ENCODE measurements around the gene IFNG. TPM values are rescaled to one million over a fixed set of nuclear protein-coding genes. Genes with fewer than 3 reads are reported as not detected.
"Not testable (repeated sequence)": the region's sequence is repeated elsewhere in the genome, so short reads cannot be mapped to it uniquely, and the experiment has no call there.

IFNG gene
- not detected in 2 replicates for total RNA-seq (2012; rRNA removed)

DNA sequence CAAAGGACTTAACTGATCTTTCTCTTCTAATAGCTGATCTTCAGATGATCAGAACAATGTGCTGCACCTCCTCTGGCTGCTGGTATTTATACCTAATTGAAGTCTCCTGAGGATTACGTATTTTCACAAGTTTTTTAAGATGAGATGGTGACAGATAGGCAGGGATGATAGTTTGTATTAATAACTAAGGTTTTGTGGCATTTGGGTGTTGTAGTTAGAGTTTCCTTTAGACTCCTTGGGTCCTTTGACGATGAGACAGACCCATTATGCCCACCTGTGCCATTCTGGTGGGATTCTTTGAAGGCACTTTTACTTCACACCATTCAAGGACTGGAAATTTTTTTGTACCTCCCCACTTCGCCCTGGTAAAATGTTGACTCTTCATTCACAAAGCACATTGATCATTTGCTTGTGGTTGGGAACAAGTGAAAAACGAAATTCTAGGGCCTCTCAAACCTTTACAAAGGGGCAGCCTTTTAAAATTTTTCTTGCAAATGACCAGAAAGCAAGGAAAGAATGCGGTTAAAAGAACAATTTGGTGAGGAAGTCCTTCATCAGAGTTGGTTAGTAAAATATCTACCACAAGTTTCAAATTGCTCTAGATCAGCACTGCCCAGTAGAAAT is at the start of gene IFNG:
Gene IFNG, minus strand, starts transcription at position 60 of the 624 bp plus-strand sequence. CDS start 125 bp downstream, outside the sequence.
- no peaks in the 10 kb centered on the region for H3K9me3 ChIP-seq (replicated peaks; ENCODE audit: low read length)
- no peaks in the 10 kb centered on the region for H3K4me1 ChIP-seq (ENCODE audit: control insufficient read depth, insufficient read depth, low read length)
- no peak within 1 kb of the TSS for H3K4me3 ChIP-seq (ENCODE audit: low read length)
- H3K36me3 ChIP-seq (ENCODE audit: insufficient read depth, low read length): no peaks in the 10 kb centered on the region
- H3K27me3 ChIP-seq (ENCODE audit: control insufficient read depth, insufficient read depth, low read length): peaks cover 33% of the 10 kb centered on the region
- H3K9ac ChIP-seq (ENCODE audit: low read depth, low read length): no peak within 1 kb of the TSS
- H3K4me2 ChIP-seq (ENCODE audit: low read length): no peak within 1 kb of the TSS

DNA sequence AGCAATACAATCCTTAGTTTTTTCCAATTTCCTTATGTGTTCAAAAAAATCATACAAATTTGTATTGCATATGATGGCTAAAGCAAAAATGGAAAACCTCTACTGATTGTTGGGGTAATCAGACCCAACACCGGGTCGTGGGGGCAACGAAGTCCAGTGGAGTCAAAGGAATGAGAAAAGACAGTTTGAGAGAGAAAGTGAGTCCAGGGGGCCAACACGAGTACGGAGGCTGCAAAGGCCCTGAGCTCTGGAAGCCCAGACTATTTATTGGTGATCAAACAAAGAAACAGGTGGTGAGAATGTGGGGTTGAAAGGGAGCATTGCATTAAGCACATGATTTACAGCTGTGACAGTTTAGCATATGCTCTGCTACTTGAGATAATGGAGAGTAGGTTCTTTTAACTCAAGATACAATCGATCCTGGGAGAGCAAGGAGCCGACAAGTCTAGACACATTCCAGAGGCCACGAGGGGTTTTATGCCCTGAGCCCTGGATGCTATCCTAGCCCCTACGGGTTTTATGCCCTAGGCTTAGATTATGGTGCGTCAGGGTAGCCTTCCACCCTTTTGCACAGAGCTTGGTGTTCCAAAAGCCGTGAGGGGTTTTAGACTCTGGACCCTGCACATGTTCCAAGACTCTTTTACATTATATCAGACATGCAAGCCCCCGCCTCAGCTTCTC is 49.6 kb upstream of the IFNG start:
- peaks cover 37% of the 10 kb centered on the region for H3K27me3 ChIP-seq (ENCODE audit: control insufficient read depth, insufficient read depth, low read length)
- H3K4me1 ChIP-seq (ENCODE audit: control insufficient read depth, insufficient read depth, low read length); H3K9ac ChIP-seq (ENCODE audit: low read depth, low read length); H3K36me3 ChIP-seq (ENCODE audit: insufficient read depth, low read length); H3K9me3 ChIP-seq (replicated peaks; ENCODE audit: low read length); H3K4me3 ChIP-seq (ENCODE audit: low read length); H3K4me2 ChIP-seq (ENCODE audit: low read length): not testable (repeated sequence)

DNA sequence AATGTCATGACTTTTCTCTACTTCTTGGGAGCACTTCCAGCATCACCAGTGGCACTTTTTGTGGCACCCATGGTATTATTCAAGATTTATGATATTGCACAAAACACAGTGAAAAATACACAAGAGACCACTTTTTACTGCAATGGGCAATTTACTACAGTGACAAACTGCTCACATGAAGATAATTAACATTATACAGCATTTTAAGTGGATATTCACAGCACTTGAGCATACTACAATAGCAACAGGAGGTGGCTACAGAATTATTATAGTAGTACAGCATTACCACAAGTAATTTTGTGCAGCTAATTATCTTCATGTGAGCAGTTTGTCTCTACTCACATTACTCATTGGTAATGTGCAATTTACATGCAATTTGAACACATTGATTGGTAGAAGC is 47.7 kb upstream of the IFNG start:
- H3K4me2 ChIP-seq (ENCODE audit: low read length): no peak overlapping the region
- no peak overlapping the region for H3K4me3 ChIP-seq (ENCODE audit: low read length)
- H3K4me1 ChIP-seq (ENCODE audit: control insufficient read depth, insufficient read depth, low read length): no peaks in the 10 kb centered on the region
- no peaks in the 10 kb centered on the region for H3K9me3 ChIP-seq (replicated peaks; ENCODE audit: low read length)
- no peaks in the 10 kb centered on the region for H3K36me3 ChIP-seq (ENCODE audit: insufficient read depth, low read length)
- H3K27me3 ChIP-seq (ENCODE audit: control insufficient read depth, insufficient read depth, low read length): peaks cover 50% of the 10 kb centered on the region
- H3K9ac ChIP-seq (ENCODE audit: low read depth, low read length): no peak overlapping the region

DNA sequence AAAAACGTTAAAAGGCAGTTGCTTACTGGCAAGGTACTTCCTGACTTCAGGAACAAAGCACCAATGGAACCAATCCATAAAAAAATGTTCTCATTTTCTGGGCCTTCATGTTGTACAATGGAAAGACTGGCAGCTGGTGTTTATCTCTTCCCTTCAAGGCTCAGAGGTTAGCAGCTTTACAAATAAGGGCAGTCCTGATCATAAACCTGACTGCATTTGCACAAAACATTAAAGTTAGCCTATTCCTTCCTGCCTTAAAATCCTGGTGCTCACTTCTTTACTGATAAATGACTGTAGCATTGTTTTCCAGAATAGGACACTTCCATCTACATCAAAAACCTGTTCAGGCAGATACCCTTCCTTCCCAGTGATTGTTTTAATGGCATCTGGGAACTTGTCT is 46.9 kb upstream of the IFNG start:
- Histone ChIP-seq H3K36me3 (ENCODE audit: insufficient read depth, low read length) (no peaks in the 10 kb centered on the region), H3K4me3 (ENCODE audit: low read length) (no peak overlapping the region), H3K27me3 (ENCODE audit: control insufficient read depth, insufficient read depth, low read length) (peaks cover 55% of the 10 kb centered on the region), H3K4me2 (ENCODE audit: low read length) (no peak overlapping the region), H3K9me3 (replicated peaks; ENCODE audit: low read length) (no peaks in the 10 kb centered on the region), H3K4me1 (ENCODE audit: control insufficient read depth, insufficient read depth, low read length) (no peaks in the 10 kb centered on the region), H3K9ac (ENCODE audit: low read depth, low read length) (no peak overlapping the region)

DNA sequence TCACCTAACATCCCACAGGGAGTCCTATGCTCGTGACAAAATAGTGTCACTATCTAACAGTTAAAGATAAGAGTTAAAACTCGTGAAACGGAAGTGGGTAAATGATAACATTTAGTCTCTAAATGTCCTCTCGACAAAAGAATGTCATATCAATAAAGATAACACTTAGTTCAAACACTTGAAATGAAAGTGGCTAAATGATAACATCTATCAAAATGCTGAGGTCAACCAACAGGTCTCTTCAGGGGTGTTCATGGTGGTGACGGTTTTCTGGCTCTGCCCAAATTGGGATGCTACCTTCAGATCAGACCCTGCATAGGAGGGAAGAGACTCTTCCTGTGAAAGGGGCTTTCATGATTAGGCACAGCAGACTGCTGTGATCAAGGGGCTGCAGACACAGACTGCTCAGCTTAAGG is 43.9 kb upstream of the IFNG start:
- H3K4me3 ChIP-seq (ENCODE audit: low read length): no peak overlapping the region
- no peak overlapping the region for H3K9ac ChIP-seq (ENCODE audit: low read depth, low read length)
- H3K36me3 ChIP-seq (ENCODE audit: insufficient read depth, low read length): no peaks in the 10 kb centered on the region
- no peaks in the 10 kb centered on the region for H3K4me1 ChIP-seq (ENCODE audit: control insufficient read depth, insufficient read depth, low read length)
- H3K9me3 ChIP-seq (replicated peaks; ENCODE audit: low read length): no peaks in the 10 kb centered on the region
- H3K4me2 ChIP-seq (ENCODE audit: low read length): no peak overlapping the region
- peaks cover 64% of the 10 kb centered on the region for H3K27me3 ChIP-seq (ENCODE audit: control insufficient read depth, insufficient read depth, low read length)

DNA sequence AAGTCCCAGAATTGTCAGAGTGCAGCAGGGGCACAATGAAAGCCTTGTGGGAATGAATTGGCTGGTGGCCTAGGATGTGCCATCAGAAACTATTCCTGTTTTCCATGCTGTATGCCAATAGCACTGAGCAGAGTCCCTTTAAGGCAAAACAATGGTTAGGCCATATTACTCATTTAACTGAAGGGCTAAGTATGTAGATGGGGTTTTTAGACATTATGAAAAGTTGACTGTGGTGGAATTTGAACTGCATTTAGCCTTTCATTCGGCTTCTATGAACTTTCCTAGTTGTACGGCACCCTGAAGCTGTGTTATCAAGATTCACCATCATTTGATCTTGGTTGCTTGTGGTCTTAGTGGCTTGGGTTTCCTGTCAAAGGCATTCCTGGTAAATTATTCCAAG is 41.3 kb upstream of the IFNG start:
- Histone ChIP-seq H3K36me3 (ENCODE audit: insufficient read depth, low read length) (no peaks in the 10 kb centered on the region), H3K27me3 (ENCODE audit: control insufficient read depth, insufficient read depth, low read length) (peaks cover 47% of the 10 kb centered on the region), H3K4me2 (ENCODE audit: low read length) (no peak overlapping the region), H3K4me1 (ENCODE audit: control insufficient read depth, insufficient read depth, low read length) (no peaks in the 10 kb centered on the region), H3K9me3 (replicated peaks; ENCODE audit: low read length) (no peaks in the 10 kb centered on the region), H3K4me3 (ENCODE audit: low read length) (no peak overlapping the region), H3K9ac (ENCODE audit: low read depth, low read length) (no peak overlapping the region)

DNA sequence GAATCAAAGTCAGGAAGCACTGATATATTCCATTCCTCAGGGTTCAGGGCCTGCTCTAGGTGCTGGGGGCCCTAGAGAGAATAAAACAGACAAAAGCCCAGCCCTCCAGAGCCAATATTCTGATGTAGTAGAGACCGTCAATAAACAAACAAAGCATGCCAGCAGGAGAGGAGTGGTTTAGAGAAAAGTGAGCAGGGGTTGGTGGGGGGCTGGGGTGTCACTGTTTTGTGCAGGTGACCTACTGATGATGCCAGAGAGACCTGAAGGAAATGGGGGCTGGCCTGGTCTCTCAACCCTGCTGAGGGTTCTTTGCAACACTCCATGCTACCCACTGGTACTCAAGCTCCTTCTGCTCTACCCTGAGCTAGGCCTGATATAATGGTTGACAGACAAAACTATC is 39.6 kb upstream of the IFNG start:
- H3K4me1 ChIP-seq (ENCODE audit: control insufficient read depth, insufficient read depth, low read length): no peaks in the 10 kb centered on the region
- no peaks in the 10 kb centered on the region for H3K36me3 ChIP-seq (ENCODE audit: insufficient read depth, low read length)
- H3K9ac ChIP-seq (ENCODE audit: low read depth, low read length): no peak overlapping the region
- peaks cover 44% of the 10 kb centered on the region for H3K27me3 ChIP-seq (ENCODE audit: control insufficient read depth, insufficient read depth, low read length)
- H3K4me2 ChIP-seq (ENCODE audit: low read length): no peak overlapping the region
- H3K9me3 ChIP-seq (replicated peaks; ENCODE audit: low read length): no peaks in the 10 kb centered on the region
- no peak overlapping the region for H3K4me3 ChIP-seq (ENCODE audit: low read length)

DNA sequence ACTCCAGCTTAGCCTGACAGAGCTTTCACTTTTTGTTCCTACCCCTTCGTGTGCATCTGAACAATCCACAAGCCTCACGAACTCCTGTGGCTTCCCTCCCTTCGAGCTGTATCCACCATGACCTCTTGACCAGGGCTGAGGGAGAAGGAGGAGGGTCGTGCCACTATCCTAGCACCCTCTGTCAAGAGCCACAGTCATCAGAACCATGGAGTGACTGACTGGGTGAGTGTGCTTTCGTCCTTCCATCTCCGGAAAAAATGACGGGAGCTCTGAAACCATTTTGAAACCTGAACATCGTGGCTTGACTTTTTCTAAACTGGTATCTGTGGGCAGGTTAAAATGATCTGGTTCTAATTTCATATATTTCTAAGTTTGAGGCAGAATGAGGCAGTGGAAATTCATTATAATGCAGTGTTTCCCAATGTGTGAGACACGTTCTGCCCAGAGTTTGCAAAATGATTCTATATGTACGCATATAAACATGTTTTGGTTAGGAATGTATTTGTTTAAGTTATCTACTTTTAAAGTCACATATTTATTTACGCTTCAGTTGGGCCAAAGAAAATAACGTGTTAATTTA is 39.1 kb upstream of the IFNG start:
- no peak overlapping the region for H3K4me3 ChIP-seq (ENCODE audit: low read length)
- H3K9ac ChIP-seq (ENCODE audit: low read depth, low read length): no peak overlapping the region
- no peaks in the 10 kb centered on the region for H3K9me3 ChIP-seq (replicated peaks; ENCODE audit: low read length)
- no peaks in the 10 kb centered on the region for H3K4me1 ChIP-seq (ENCODE audit: control insufficient read depth, insufficient read depth, low read length)
- no peaks in the 10 kb centered on the region for H3K36me3 ChIP-seq (ENCODE audit: insufficient read depth, low read length)
- peaks cover 46% of the 10 kb centered on the region for H3K27me3 ChIP-seq (ENCODE audit: control insufficient read depth, insufficient read depth, low read length)
- no peak overlapping the region for H3K4me2 ChIP-seq (ENCODE audit: low read length)

DNA sequence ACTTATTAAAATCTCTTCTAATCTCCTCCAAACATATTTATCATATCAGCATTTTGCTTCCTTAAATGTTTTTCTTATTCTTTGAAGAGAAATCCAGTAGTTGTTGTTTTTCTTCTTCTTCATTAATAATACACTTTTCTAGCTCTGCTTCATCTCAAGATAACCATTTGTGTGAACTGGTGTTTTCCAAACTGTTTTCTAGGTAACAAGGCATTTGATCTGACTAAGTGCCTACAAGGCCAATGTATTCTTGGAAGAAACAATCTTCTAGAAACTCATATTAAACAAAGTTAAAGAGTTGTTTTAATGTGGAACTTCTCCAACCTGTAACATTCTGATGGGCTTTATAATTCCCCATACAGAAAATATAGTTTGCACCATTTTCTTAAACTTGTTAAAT is 30.8 kb upstream of the IFNG start:
- Histone ChIP-seq H3K4me1 (ENCODE audit: control insufficient read depth, insufficient read depth, low read length) (no peaks in the 10 kb centered on the region), H3K27me3 (ENCODE audit: control insufficient read depth, insufficient read depth, low read length) (peaks cover 64% of the 10 kb centered on the region), H3K9me3 (replicated peaks; ENCODE audit: low read length) (no peaks in the 10 kb centered on the region), H3K4me2 (ENCODE audit: low read length) (no peak overlapping the region), H3K9ac (ENCODE audit: low read depth, low read length) (no peak overlapping the region), H3K4me3 (ENCODE audit: low read length) (no peak overlapping the region), H3K36me3 (ENCODE audit: insufficient read depth, low read length) (no peaks in the 10 kb centered on the region)

DNA sequence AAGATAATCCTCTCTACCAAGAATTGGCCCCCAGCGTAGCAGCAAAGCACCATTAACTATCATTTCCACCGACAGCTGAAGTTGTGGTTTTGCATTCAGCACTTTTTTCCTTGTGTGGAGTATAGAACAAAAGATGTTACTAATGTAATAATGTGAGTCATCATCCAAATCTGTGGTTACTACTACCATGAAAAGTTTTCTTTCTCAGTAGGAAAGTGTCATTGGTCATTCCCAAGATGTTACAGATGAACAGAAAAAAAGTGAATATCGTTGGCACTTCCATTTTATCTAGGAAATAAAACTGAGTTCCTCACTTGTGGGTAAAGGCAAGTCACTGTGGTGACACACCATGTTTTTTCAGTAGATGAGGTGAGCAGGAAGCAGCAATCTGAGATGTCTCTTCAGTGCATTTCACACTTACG is 30.3 kb upstream of the IFNG start:
- no peak overlapping the region for H3K4me3 ChIP-seq (ENCODE audit: low read length)
- H3K27me3 ChIP-seq (ENCODE audit: control insufficient read depth, insufficient read depth, low read length): peaks cover 66% of the 10 kb centered on the region
- no peak overlapping the region for H3K9ac ChIP-seq (ENCODE audit: low read depth, low read length)
- H3K36me3 ChIP-seq (ENCODE audit: insufficient read depth, low read length): no peaks in the 10 kb centered on the region
- H3K4me2 ChIP-seq (ENCODE audit: low read length): no peak overlapping the region
- no peaks in the 10 kb centered on the region for H3K4me1 ChIP-seq (ENCODE audit: control insufficient read depth, insufficient read depth, low read length)
- H3K9me3 ChIP-seq (replicated peaks; ENCODE audit: low read length): no peaks in the 10 kb centered on the region

DNA sequence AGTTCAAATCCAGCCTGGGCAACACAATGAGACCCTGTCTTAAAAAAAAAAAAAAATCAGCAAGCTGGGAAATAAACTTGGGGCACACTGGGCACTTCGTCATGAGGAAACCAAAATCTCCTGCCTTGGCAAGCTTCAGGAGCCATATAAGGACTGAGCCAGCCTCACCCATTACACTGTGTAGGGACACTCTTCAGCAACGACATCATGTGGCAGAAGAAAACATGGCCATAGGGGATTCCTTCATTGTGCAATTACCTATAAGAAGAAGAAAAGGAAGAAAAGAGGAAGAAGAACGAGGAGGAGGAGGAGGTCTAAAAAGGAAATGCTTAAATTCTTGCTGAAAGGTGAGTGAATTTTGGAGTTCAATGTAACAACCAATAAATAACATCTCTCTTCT is 26.1 kb upstream of the IFNG start:
- no peak overlapping the region for H3K4me3 ChIP-seq (ENCODE audit: low read length)
- H3K9me3 ChIP-seq (replicated peaks; ENCODE audit: low read length): no peaks in the 10 kb centered on the region
- no peaks in the 10 kb centered on the region for H3K36me3 ChIP-seq (ENCODE audit: insufficient read depth, low read length)
- H3K4me1 ChIP-seq (ENCODE audit: control insufficient read depth, insufficient read depth, low read length): no peaks in the 10 kb centered on the region
- H3K27me3 ChIP-seq (ENCODE audit: control insufficient read depth, insufficient read depth, low read length): peaks cover 49% of the 10 kb centered on the region
- no peak overlapping the region for H3K4me2 ChIP-seq (ENCODE audit: low read length)
- H3K9ac ChIP-seq (ENCODE audit: low read depth, low read length): no peak overlapping the region

All from skeletal muscle satellite cell (primary cell).